ENCODE data around the gene DNAJA1.
"Not testable (repeated sequence)": the region's sequence is repeated elsewhere in the genome, so short reads cannot be mapped to it uniquely, and the experiment has no call there.

DNAJA1 gene

DNA sequence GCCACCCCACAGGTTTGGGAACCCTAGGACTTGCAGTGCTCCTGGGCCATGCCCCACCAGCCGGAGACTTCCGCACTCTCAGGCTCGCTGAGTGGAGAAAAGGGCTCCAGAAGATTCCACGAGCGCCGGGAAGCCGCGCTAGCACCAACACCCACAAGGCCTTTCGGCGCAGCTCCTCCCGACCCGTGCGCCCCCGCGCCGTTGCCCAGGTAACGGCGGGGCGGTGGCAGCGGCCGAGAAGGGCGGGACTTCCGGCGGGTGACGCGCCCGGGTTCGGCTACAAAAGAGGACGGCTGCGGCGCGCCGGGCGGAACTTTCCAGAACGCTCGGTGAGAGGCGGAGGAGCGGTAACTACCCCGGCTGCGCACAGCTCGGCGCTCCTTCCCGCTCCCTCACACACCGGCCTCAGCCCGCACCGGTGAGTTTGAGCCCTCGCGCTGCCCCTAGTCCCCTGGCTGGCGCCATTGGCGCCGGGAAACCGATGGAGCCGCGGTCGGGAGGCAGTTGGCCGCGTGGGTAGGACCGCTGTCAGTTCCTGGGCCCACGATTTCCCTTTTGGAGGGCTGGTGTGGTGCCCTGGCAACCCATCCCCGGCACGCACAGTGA, at the start of gene DNAJA1:
Gene DNAJA1 (plus strand): TSS at position 308 of the 606 bp plus-strand sequence. CDS start 1,212 bp downstream, outside the sequence.
- DNase-seq (ENCODE audit: low spot score): peak; percentile 95

DNA sequence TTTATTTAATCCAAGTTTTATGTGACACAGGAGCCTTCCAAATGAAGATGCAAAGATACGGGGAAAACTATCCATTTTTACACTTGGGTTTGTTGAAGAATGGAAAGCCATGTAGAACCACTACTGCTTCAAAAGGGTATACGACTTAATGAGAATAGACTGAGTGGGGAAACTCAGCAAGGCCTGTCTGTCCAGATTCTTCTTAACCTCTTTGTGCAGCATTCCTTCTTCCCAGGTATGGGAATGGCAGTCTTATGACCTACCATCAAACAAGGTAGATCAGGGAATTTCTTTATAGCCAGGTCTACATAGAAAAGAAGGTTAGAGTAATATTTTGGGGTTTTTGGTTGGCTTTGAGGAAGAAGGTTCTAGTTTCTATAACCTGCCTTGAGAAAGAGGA, 47.0 kb upstream of the DNAJA1 start:
- no peak for DNase-seq (ENCODE audit: low spot score)

DNA sequence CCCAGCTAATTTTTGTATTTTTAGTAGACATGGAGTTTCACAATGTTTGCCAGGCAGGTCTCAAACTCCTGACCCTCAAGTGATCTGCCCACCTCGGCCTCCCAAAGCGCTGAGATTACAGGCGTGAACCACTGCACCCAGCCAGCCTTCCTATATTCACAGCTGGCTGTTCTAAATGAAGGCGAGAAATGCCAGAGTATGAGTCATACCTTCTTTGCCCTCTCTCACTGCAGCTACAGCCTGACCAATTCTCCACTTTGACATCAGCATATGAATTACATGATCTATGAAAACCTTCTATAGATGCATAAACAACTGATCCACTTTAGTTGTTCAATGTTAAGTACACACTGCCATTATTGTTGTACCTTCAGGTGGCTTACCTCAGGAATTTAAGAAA, 38.1 kb upstream of the DNAJA1 start:
- DNase-seq (ENCODE audit: low spot score): no peak

DNA sequence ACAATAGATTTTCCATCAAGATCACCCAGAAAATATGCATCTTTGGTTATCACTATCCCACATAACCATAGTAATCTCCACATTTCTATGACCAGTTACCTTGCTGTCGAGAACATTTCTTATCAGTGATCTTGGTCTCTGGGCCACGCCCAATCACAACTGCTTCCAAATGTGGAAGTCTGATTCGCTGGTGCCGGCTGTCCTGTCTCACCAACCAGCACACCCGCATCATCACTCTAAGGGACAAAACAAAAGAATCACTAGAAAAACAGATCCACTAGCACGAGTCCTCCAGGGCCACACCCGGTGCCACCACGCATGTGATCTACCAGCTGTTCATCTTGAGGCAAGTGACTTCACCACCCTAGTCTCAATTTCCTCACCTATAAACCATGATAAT, 35.4 kb upstream of the DNAJA1 start:
- no peak for DNase-seq (ENCODE audit: low spot score)

DNA sequence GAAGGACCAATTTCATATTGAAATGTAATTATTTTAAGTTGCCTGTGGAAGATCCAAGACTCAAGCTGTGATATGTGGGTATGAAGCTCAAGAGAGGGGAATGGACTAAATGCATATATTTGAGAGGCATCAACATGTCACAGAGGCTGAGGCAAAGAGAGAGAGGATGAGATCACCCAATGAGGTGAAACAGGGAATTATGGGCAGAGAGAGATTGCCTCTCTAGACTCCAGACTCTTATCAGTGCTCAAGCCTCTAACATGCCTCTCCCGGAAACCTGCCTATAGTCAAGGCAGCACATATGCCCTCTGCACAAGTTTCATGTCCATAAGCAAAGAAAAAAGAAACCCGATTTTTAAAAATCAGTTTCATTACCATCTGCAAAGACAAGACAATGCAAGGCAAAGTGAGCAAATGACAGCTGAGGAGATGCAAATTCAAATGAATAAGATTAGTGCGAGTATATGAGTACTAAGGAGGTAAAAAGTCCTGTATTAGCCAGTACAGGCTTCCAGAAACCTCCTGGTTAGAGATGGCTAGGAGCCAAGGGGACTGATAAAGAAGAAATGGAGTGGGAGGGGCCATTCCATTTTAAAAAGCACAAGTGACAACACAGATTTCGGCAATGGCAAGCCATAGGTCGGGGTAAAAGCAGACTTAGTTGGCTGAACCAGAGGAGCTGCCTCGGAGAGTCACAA, 33.0 kb upstream of the DNAJA1 start:
- DNase-seq (ENCODE audit: low spot score): no peak

DNA sequence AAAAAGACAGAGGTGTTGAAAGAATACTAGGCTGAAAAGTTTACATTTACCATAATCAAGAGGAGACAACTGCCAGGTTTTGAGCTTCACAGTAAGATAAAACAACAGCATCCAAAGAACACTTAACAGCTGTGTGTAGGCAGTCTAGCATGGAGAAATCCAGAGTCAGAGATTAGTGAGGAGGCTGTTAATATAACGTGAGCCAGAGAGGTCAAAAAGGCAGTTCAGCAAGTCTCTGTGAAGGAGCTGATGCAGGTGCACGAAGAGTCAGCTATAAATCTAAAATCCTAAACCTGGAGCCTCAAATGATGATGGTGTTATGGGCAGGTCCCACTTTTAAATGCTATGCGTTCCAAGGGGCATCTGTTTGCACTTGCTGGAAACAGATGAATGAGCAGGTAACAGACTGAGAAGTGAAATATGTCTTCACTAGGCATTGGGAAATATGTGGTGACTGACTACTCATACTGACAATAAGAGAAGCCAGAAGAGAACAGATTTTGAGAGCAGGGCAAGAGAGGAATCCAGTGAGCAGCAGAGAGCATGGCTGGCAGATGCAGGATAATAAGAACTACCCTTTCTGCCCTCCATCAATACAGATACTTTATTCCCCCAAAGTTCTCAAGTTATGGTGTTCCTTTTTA, 32.4 kb upstream of the DNAJA1 start:
- no peak for DNase-seq (ENCODE audit: low spot score)

DNA sequence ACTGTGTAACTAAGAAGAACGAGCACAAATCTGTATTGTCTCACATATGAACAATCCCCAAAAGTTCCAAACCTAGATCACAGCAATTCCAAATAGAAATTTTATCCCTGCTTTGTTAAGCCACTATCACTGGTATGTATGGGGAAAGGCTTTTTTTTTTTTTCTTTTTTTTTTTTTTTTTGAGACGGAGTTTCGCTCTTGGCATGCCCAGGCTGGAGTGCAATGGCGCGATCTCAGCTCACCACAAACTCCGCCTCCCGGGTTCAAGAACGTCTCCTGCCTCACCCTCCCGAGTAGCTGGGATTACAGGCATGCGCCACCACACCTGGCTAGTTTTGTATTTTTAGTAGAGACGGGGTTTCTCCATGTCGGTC, 24.4 kb upstream of the DNAJA1 start:
- DNase-seq (ENCODE audit: low spot score): not testable (repeated sequence)

DNA sequence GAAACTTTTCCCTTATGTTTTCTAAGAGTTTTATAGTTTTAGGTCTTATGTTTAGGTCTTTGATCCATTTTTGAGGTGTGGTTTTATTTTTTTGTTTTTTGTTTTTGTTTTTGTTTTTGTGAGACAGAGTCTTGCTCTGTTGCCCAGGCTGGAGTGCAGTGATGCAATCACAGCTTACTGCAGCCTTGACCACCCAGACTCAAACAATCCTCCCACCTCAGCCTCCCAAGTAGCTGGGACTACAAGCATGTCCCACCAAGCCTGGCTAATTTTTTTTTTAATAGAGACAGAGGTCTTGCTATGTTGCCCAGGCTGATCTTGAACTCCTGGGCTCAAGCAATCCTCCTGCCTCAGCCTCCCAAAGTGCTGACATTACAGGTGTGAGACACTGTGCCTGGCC, 19.7 kb upstream of the DNAJA1 start:
- not testable (repeated sequence) for DNase-seq (ENCODE audit: low spot score)

DNA sequence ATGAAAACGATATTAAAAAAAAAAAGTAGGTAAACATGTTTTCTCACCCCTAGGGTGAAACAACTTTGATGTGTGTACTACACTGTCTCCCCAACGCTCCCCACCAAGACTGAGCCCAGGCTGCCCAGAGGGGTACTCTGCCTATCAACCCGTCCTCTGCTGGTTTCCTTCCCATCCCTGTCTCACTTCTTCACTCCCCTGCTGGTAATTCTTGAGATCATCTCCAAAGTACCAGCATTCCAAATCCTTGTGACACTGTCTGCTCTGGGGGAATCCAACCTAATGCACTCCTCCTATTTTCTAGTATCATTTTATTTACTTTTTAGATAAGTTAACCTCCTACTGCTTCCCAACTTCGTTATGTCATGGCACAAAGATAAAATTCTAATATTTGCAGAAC, 17.3 kb upstream of the DNAJA1 start:
- no peak for DNase-seq (ENCODE audit: low spot score)

DNA sequence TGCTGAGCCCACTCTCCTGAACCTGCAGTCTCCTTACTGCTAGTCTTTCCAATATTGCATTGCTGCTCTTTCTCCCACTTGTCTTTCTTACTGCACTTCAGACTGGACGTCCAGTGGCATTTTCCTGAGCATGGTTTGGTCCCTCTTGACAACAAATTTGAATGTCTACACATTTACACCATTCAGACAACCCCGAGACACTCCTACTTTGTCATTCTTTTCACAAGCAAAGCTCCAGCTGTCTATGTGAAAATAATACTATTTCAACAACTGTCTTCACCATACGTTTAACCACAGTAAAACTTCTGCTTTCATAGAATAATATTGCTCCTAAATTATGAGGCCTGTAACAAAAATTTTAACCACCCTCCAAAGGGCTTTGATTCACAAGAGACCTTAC, 13.2 kb upstream of the DNAJA1 start:
- DNase-seq (ENCODE audit: low spot score): no peak

DNA sequence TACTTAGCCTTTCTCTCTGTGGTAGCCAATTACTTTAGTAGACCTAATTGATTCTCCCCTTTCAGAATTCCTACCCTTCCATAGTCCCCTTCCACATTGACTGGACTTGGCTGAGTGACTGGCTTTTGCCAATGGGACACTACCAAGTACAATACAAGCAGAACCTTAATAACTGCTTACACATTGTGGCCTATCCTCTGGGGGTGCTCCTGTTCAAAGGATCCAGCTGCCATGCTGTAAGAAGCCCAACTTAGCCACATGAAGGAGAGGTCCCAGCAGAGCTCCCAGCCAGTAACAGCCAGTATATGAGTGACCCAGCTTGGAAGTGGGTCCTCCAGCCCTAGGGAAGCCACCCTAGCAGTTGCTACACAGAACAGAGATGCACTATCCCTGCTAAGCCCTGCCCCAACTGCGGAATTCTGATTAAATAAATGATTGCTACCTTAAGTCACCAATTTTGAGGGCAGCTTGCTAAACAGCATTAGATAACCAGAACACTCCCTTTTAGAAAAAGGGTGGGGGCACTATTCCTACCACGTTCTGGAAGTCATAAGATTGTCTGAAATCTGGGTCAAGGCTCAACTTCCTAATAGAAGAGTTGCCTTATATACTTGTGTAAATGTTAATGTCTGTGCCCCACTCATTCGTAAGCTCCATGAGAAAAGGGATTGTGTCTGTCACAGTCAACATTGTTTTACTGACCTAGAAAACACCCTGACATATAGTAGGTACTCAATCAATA, 12.6 kb upstream of the DNAJA1 start:
- no peak for DNase-seq (ENCODE audit: low spot score)

DNA sequence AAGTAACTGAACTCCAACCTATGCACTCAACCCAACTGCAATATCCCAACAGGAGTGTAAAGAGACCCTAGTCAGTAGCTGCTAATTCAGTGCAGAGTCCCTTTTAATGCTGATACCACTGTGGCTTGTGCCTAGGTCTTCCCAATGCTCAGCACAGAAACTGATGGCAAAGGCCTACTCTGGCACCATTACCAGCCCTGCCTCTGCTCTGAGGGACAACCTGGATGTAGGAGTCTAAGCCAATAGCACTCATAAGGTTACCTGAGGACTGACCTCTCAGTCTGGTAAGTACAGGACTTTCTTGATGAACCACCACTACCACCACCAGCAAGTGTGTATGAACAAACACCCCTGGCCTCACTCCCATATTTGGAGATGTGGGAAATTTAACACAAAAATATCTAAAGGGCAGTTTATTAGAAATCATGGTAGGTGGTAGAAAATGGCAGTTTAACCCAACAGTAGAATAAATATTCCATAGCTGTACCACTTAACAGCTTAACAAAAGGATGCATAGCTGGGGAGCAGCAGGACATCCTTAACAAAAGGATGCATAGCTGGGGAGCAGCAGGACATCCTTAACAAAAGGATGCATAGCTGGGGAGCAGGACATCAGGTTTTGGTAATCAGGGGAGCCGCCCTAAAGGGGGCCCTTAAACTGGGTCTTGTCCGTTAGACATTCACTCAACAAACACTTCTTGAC, 11.0 kb upstream of the DNAJA1 start:
- no peak for DNase-seq (ENCODE audit: low spot score)

DNA sequence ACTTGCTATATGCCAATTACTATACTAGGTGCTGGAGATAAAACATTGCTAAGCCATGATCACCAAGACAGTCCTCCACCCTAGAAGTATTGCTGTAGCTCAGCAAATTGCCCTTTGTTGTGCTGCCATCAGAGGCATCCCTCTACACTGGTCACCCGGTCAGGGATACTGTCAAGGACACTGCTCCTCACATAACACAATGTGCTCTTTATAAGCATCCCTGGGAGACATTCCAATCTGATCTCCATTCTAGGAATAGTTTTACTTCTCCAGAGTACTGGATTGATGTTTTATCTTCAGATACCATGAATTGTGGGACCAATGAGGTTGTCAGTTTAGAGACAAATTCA, 10.4 kb upstream of the DNAJA1 start:
- DNase-seq (ENCODE audit: low spot score): no peak

DNA sequence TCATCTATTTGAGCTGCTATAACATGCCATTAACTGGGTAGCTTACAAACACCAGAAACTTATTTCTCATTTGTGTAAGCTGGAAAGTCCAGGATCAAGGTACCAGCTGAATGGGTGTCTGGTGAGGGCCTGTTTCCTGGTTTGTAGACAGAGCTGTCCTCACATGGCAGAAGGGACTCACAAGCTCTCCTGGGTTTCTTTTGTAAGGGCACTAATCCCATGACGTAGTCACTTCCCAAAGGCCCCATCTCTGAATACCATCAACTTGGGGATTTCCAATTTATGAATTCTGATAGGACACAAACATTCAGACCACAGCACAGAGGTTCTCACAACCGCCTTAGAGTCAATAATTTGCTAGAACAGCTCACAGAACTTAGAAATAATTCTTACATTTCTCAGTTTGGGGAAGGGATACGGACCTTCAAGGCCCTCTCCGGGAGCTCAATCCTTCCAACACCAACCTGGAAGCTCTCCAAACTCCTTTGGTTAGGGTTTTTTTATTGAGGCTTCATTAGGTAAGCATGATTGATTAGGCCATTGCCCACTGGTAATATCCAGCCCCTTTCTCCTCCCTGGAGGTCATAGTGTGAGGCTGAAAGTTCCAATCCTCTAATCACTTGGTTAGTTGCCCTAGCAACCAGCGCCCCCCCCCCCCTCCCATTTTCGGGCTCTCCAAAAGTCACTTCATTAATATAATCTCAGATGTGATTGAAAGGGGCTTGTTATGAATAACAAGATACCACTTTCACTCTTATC, 7.6 kb upstream of the DNAJA1 start:
- no peak for DNase-seq (ENCODE audit: low spot score)

DNA sequence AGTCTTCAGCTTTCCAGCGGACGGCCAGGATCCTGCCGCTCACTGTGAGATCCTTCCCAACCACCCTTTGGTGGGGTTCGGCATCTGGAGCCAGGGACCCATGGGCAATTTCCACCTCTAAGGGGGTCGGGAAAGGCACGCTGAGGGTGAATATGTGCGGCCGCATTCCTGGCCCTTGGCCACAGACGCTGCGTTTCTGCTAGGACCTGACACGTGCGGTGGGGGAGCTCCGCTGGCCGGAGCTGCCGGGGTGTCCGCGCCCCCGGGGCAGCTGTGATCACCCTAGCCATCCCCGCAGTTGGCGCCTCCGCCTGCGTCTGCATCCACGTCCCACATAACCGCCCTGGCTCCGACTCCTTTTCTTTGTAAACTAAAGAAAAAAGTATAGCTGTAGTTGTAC, 5.3 kb upstream of the DNAJA1 start:
- no peak for DNase-seq (ENCODE audit: low spot score)

DNA sequence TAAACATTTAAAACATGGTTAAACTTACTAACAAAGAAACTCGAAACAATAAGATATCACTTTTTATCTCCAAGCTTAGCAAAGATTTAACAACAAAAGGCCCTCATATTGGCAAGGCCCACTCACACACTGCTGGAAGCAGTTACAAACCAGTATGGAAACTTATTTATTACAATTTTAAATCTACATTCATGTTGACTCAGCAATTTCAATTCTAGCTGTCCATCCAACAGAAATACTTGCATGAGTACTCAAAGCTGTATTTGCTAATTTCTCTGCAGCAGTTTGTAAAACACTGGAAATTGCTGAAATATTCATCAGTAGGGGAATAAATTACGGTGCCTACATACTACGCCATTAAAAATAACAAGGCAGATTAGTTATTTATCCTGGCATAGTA, 2.8 kb upstream of the DNAJA1 start:
- no peak for DNase-seq (ENCODE audit: low spot score)

DNA sequence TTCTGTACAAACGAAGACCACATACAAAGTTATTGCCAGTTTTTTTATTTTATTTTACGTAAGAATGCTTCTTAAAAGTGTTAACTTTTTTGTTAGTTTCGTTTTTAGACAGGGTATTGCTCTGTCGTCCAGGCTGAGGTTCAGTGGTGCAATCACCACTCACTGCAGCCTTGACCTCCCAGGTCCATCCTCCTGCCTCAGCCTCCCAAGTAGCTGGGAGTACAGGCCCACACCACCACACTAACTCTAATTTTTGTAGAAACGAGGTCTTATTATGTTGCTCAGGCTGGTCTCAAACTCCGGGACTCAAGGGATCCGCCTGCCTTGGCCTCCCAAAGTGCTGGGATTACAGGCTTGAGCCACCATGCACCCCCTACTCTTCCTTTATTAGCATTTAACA, 2.3 kb upstream of the DNAJA1 start:
- no peak for DNase-seq (ENCODE audit: low spot score)

DNA sequence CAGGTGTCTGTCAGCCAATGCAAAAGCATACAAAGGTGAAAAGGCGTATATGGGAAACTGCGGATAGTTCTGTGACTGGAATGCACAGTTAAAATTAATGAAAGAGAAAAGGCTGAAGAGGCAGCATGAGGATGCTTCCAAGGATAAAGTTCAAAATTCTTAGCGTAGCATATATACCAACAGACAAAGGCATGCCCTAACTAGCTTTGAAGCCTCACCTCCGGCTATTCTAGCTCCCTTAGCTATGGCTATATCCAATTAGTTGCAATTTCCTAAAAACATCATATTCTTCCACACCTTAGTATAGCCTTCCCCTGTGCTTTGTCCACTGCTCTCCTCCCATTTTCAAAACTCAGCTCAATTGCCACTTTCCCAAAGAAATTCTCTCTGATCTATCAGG, 1.4 kb upstream of the DNAJA1 start:
- no peak for DNase-seq (ENCODE audit: low spot score)

DNA sequence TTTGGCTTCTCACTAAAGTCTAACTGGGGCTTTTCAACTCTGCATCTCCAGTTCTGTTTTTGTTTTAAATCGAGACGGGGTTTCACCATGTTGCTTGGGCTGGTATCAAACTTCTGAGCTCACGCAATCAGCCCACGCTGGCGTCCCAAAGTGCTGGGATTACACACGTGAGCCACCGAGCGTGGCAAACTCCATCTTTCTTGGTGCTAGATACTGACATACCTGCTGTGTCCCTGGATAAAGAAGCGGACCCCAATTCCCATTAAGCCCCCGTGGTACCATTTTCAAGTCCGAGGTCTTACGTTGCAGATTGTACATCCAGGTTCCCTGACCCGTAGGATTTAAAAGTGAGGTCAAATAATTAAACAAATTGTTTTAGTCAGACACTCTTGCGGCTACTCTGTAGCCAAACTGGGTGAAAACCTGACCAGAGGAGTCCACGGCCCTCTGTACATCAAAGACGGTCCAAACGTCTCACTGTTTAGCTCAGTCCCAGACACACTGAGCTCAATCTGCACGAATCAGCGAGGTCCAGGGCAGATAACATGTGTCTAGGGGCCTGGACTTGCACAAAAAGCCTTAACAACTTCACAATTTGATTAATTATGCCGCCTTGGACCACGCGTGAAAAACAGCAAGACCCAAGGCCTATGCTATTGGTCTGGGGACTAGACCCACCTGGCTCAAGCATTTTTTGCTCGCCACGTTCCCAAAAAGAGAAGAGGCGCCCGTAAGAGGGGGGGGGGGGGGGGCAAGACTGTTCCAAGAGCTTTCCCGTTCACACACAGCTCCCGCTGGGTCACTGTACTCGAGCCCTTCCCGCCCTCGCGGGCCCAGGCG, 727 bp upstream of the DNAJA1 start:
- no peak for DNase-seq (ENCODE audit: low spot score)

DNA sequence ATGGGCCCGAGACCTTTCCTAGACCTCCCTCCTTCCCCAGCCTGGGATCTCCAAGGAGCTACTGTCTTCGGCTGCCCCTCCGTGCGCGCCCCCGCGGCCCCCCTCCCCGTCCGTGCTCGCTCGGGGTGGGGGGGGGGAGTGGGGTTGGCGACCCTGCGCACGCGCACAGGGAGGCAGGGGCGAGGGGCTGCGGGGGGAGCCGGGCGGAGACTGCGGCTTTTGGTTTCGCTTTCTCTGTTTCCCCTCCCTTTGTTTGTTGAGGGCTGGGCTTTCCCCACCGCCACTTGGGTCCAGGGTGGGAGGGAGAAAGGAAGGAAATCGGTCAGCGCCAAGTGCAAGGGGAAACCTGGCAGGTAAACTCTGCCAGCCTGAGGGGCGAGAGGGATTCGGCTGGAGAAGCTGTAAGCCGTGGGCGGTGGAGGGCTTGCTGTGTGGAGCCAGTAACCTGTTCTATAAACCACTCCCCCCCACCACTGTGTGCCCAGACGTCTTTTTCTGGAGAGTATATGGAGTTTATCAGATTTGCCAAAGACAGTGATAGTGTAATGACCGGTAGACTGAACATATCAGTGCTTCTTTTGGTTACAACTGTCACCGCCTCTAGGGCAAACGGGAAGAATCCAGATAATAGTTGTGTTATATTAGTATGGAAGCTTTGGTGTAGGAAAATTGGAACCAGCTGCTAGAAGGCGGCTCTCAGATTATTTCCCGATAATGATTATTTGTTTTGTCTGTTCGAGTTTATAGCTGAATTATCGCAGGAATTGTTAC, 684 bp downstream of the DNAJA1 start:
- peak; percentile 79 for DNase-seq (ENCODE audit: low spot score)

All from CD4-positive, alpha-beta T cell treated with Interleukin-15 for 4 hours (primary cell).